ENCODE data around the gene KRTAP13-3.

Gene KRTAP13-3

GRCh38 chr21:30425826-30426225, at the start of gene KRTAP13-3:
KRTAP13-3 (minus strand) TSS chr21:30425926; CDS start chr21:30425912, 14 bp downstream.
- no peak for DNase-seq

DNA sequence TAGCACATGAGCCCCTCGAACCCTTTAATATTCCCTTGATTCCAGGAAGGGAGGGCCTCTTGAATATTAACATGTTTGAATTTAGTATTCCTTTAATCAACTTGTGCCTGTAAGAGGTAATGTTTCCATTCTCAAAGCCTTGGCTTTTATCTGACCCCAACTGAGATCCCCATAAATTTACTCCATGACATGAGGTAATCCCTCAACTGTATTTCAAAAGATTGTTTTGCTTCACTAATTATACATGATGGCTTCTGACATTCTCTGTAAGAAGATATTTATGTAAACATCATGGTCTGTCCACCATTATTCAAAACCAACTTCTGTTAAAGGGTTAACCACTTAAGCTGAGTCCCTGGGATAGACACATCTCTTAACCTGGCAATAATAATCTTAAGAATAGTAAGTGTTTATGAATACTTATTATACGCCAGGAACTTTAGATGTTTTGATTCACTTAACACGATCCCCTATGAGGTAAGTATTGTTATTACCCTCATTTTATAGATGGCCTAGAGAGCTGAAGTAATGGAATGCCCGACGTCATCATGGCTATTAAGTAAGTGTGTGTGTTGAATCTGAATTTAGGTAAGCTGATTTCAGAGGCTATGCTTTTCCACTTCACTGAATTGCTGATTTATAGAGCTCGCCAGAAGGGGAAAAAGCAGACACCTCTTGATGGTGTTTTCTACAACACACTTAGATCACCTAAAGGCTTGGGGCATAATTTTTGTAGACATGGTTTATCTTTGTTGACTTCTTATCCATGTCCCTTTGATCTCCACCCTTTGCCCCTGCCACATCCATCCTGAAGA, 43.4 kb upstream of the KRTAP13-3 start:
- DNase-seq, result no peak

DNA sequence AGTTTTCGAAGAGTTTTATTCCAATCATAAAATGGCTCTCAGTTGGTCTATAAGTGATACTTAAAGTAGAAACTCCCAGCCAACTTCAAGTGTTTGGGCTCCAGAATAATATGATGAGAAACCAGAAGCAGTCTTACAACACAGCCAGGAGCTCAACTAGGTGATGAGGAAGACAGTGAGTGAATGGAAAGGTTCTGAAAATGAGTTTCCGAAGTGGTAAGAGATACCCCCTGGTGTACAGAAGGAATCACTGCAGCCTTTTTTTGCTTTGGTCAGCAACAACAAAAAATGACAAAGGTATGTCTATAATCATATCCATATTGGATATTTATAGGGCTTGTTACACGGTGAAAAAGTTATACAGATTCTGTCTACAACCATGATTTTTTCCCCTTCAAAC, 38.0 kb upstream of the KRTAP13-3 start:
- DNase-seq, result no peak

DNA sequence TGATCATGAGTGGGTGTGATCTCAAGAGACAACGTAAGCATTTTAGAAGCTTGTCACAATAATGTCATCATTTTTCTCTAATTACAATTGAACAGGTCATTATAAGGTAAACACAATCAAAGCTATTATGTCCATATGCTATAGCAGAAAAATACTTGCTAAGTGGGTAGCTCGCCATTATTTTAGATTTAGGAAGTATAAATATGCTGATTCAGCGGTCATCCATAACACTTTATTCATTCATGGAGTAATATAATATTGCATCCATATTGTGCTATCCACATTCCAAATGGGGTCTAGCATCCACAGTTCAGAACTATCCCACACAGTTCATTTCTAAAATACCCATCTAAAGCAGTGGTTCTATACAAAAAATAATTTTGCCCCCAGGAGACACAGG, 22.8 kb upstream of the KRTAP13-3 start:
- DNase-seq, result no peak

GRCh38 chr21:30447056-30447455, 21.3 kb upstream of the KRTAP13-3 start:
- no peak for DNase-seq

DNA sequence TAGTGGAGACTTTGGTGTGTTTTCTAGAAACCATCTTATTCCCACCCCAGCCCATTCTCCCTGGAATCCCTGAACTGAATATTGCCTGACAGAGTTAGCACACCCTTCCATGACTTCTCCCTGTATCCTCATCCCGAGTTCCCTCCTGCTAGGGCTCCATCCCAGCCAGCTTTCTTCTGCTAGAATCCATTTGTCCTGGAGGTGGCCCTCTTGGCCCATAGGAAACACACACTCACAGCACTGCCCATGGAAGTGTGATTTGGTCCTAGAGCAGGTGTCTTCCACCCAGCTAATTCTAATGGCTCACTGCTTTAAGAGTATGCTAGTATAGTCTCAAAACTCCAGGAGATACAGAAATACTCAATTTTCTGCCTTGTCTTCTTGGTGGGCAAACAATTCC, 18.5 kb upstream of the KRTAP13-3 start:
- DNase-seq, result no peak

DNA sequence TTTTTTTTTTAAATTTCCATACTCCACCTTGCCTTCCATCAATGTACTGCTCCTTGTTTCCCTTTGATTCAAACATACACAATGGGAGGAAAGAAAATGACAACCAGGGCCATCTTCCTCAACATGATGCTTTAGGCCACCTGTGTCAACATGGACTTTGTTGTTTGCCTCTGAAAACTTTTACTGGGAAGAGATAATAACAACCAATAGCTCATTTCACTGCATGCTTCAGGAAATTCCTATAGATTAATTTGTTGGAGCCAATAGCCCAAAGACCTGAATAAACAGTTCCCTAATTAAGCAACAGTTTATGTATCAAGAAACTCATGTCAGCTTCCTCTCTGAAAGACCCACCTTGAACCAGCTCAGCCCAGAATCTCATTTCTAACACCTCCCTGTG, 17.5 kb upstream of the KRTAP13-3 start:
- no peak for DNase-seq

- no peak for DNase-seq
These were observed 14.2 kb upstream of the KRTAP13-3 start, which contains the start of gene KRTAP15-1 for GRCh38 chr21:30439975-30440374. KRTAP15-1 (plus strand) TSS chr21:30440275; CDS start chr21:30440328, 53 bp downstream.

GRCh38 chr21:30437010-30437565, 11.4 kb upstream of the KRTAP13-3 start:
- DNase-seq, result no peak

- peak in 1 of 2 donors; percentile 19 for DNase-seq
These were observed 8.4 kb upstream of the KRTAP13-3 start for GRCh38 chr21:30434033-30434631.

- no peak for DNase-seq
These were observed 4.5 kb upstream of the KRTAP13-3 start, which contains the start of gene KRTAP13-4 for GRCh38 chr21:30430170-30430655. KRTAP13-4 (plus strand) TSS chr21:30430220; CDS start chr21:30430276, 56 bp downstream.

- DNase-seq, result no peak
These were observed 1.0 kb upstream of the KRTAP13-3 start for GRCh38 chr21:30426731-30427130.

GRCh38 chr21:30415993-30416392, 9.7 kb downstream of the KRTAP13-3 start:
- no peak for DNase-seq

DNA sequence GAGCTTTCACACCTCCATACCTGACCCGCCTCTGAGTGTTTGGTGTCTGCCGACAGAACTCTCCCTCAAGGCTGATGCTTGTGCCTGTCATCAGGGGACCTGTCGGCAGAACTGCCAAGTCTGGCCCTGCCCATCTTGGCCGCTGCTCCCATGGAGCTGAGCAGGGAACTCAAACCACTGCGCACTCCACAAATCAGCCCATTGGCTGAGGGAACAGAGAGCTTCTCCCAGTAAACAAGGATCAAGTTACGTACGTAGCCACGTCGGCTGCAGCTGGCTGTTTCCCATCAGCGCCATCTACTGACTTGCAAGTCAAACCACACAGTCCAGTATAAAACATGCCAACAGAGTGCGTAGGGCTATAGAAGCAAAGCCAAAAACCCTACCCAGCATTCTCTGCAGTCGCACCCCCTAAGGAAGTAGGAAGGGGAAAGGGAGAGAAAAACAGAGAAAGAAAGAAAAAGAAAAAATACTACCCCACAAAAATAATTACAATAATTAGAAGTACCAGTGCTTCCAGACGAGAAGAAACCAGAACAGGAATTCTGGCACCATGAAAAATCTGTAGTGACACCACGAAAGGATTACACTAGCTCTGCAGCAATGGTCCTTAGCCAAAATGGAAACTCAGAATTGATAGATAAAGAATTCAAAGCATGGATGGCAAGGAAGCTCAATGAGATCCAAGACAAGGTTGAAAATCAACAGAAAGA, 16.8 kb downstream of the KRTAP13-3 start:
- DNase-seq, result no peak

DNA sequence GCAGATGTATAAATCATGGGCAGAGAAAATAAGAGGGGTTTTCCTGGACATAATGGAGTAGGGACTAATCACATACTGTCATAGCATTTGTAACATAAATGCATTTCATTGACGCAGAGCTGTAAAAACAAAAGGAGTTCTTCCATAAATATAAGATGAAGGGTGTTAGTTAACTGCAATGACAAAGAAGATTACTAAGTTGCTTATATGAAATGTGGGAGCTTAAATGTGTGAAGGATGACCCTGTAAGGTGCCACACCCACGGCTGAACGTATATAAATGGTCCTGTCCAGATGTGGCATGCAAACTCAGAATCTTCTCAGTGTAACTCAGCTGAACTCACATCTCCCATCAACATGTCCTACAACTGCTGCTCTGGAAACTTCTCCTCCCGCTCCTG, 30.0 kb downstream of the KRTAP13-3 start, which contains the start of gene KRTAP13-1:
Gene KRTAP13-1 (plus strand): TSS at position 301 of the 400 bp plus-strand sequence. CDS start 56 bp downstream, at position 357.
- no peak for DNase-seq

DNA sequence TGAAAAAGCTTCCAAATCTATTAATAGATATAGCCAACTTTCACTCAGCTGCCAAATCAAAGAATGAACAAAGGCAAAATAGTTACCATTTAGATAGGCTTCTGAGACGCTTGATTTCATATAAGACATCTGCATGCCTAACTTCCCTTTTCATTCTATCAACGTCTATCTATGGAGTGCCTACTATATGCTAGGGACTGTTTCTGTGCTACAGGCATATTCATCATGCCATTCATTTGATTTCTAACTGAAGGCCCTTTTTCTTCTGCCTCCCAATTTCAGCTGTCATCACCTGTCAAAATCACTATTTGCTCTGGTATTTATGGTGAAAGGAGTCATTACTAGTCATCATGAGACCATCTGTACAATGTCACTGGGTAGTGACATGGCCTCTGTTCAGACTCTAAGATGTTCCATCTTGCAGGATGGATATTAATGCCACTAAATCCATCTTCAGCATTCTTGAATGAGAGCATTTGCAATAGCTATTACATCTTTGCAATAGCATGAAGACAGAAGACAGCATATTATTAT, 34.2 kb downstream of the KRTAP13-3 start:
- no peak for DNase-seq

GRCh38 chr21:30382201-30382600, 43.5 kb downstream of the KRTAP13-3 start:
- DNase-seq, result no peak
